ENCODE results near the gene SHCBP1. TPM values are rescaled to one million over a fixed set of nuclear protein-coding genes. Genes with fewer than 3 reads are reported as not detected.

Gene SHCBP1
- total and polyA plus RNA-seq, 9 of the 15 experiments (the other 6 are each of a cell fraction or from before 2014, with no cell fraction given), result 6.2 to 29.6 (median 19.7) TPM

- in situ Hi-C loops (cut with MboI), result no loop called here
- no peak for ATAC-seq
Measured at GRCh38 chr16:46558018-46558417, 63.2 kb downstream of the SHCBP1 start.

More at GRCh38 chr16:46558018-46558417, 63.2 kb downstream of the SHCBP1 start:
- Histone ChIP-seq H4K20me1 (replicated peaks; ENCODE audit: control insufficient read depth, insufficient read depth, low read length) (no peaks in the 10 kb centered on the region), H3K27ac (ENCODE audit: extremely low read depth, low read depth, low read length) (no peak overlapping the region), H3K4me1 (replicated peaks in 1 of 2; ENCODE audit: control insufficient read depth in 2 of 2, insufficient read depth in 2 of 2, low read length in 2 of 2) (peaks cover 0 to 2% of the 10 kb centered on the region in 2 experiments; a peak in 2 of 5 replicates), H3K27me3 (ENCODE audit: control insufficient read depth in 2 of 2, insufficient read depth in 2 of 2, low read length in 2 of 2) (no peaks in the 10 kb centered on the region), H3K9ac (ENCODE audit: insufficient read depth in 1 of 2, low read depth in 2 of 2, low read length in 2 of 2) (no peak overlapping the region), H3K36me3 (ENCODE audit: control insufficient read depth, insufficient read depth, low read length) (no peaks in the 10 kb centered on the region), H3K4me3 (no peak overlapping the region), H3K79me2 (ENCODE audit: control insufficient read depth, insufficient read depth, low read length) (no peaks in the 10 kb centered on the region), H3K4me2 (ENCODE audit: insufficient read depth, low read length) (no peak overlapping the region), H3K9me1 (ENCODE audit: control insufficient read depth, insufficient read depth, low read length) (no peaks in the 10 kb centered on the region), H3K9me3 (replicated peaks; ENCODE audit: control insufficient read depth, insufficient read depth, low read depth, low read length) (no peaks in the 10 kb centered on the region), H2AFZ (ENCODE audit: low read depth, low read length) (no peak overlapping the region)
- FAIRE-seq (no peak), DNase-seq (ENCODE audit: extremely low read depth in 1 of 4, low spot score in 3 of 4) (no peak)
- WGBS (ENCODE audit: insufficient coverage, low coverage, missing lambda C conversion rate), result 0% methylated on average over 1 of the region's 1 CpG
- POLR2A ChIA-PET, result no interaction called here
- TF ChIP-seq ZNF316 (IDR thresholded peaks at IDR 0.05), result peak; percentile 58
- TF ChIP-seq C11orf30 (IDR thresholded peaks at IDR 0.05; ENCODE audit: low read depth), result peak; percentile 39; the same call in 1 of the 2 replicates
- TF ChIP-seq BCOR (IDR thresholded peaks at IDR 0.05), result no peak
- no peak for TF ChIP-seq ZBTB49 (CRISPR knock-in tag; IDR thresholded peaks at IDR 0.05; ENCODE audit: borderline replicate concordance)
- no peak for TF ChIP-seq SRSF1 (IDR thresholded peaks at IDR 0.05; ENCODE audit: low read depth, low read length)
- no peak for TF ChIP-seq ZNF165 (CRISPR knock-in tag; IDR thresholded peaks at IDR 0.05; ENCODE audit: borderline replicate concordance)
- no peak for TF ChIP-seq ZNF174 (CRISPR knock-in tag; IDR thresholded peaks at IDR 0.05)
- TF ChIP-seq MAFG (tag; conservative IDR thresholded peaks at IDR 0.05), result peak; percentile 53
- BruUV-seq (replicated peaks), result no TSS peak
- intact Hi-C loops (cut with micrococcal nuclease), result loop anchor here (5.0 to 10.0 kb wide), 2 partner anchors 49 to 1607 kb away; no protein-coding TSS in a partner anchor
- CTCF ChIA-PET (ENCODE audit: low intra/inter-chr PET ratio), result interaction anchor here (0.7 kb wide), 1 partner anchor 54 kb away, joined by 3 read pairs; no protein-coding TSS in a partner anchor

Data from K562 (cell line).